Activated gamma-delta T cell treated with Interleukin-2 at 50 U/mL for 16 hours (primary cell): ENCODE measurements around the gene PYM1.
"Not testable (repeated sequence)": the region's sequence is repeated elsewhere in the genome, so short reads cannot be mapped to it uniquely, and the experiment has no call there.

Source experiments
- DNase-seq: peaks from one replicate; pipeline ENCODE4 v3.0.0-alpha.2; 2020

The PYM1 gene

DNA sequence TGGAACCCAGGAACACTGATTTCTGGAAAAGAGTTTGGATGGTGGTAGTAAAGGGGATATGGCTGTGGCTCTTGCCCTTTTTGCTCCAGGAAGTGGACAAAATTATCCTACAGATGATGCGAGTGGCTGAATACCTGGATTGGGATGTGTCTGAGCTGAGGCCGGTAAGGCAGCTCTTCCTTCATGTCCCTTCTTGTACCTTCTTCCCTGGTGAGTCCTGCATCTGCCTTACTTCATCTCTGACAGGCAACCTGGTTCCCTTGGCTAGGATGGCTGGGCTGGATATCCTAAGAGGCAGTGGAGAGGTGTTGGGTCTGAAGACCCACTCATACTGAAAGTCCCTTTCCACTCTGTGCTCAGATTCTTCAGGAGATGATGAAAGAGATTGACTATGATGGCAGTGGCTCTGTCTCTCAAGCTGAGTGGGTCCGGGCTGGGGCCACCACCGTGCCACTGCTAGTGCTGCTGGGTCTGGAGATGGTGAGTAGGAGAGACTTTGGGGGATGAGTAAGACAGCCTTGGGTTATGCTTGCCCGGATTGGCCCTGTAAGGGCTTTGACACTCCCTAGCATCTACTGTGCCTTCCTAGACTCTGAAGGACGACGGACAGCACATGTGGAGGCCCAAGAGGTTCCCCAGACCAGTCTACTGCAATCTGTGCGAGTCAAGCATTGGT is 11.3 kb upstream of the PYM1 start:
- no peak for DNase-seq

DNA sequence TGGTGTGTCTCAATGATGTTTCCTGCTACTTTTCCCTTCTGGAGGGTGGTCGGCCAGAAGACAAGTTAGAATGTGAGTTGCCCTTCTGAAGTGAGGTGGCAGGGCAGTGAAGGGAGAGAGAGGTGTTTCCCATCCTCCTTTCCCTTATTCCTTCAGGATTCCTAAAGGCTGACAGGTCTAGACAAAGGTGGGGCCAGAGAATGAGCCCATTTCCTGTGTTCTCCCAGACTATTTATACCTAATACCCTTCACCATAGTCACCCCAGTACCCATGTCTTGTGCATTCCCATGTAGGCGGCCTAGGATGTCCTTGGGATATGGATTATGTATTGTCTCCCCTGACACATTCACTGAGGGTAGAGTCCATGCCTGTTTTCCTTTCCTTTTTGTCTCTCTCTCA is 10.3 kb upstream of the PYM1 start:
- no peak for DNase-seq

- DNase-seq: no peak
These were observed 8.1 kb upstream of the PYM1 start for GRCh38 chr12:55935738-55936151.

GRCh38 chr12:55934773-55935172 is 7.1 kb upstream of the PYM1 start:
- DNase-seq: no peak

DNA sequence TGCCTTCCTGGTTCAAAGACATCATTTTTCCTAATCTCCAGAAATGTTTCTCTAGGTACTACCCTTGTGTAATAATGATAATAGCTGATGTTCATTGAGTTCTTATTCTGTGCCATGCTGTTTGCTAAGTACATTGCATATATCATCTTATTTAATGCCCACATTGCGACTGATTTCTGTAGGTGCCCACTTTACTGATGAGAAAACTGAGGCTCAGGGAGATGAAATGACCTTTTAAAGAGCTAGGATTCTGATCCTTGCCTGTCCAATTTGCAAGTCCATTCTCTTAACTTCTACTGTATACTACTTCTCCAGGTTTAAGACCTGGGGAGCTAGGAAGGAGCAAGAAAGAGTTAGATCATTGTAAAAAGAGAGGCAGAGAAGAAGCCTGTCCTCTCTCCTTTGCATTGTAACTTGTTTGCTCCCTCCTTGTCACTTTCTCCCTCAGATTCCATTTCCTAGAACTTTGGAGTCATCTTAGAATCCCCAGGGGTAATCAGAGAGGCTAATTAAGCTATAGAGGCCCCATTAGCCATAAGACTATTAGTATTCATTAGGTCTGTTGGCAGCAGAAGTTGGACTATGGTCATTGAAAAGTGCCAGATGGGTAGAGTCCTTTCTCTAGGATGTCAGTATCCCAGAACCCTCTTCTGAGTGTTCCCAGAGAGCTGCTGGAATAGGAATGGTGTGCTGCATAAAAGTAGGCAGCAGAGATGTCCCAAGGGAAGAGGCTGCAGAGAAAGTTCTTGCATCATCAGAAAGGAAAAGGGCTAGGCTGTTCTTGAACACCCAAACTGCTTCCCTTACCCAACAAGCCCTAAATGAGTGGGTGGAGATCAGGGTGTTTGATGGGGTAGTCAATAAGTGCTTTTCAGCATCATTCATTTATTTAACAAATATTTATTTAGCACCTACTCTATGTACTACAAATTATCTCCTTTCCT is 6.4 kb upstream of the PYM1 start:
- DNase-seq: no peak

- DNase-seq: no peak
These were observed 5.6 kb upstream of the PYM1 start for GRCh38 chr12:55933169-55933798.

DNA sequence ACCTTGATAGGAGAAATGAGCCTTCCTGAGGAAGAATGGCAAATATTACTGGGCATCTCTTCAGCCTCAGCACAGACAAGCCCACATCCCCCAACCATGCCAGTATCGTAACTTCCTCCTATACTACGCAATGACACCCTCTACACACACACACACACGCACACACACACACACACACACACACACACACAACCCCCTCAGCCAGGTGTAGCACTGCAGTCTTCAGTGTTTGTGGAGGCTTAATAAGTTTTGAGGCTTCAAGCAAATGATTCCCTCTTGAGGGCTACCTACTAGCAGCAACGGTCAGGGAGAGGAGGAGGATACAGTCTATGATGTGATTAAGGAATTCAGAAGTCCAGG is 4.8 kb upstream of the PYM1 start:
- DNase-seq: peak; percentile 60

GRCh38 chr12:55931780-55932550 is 4.3 kb upstream of the PYM1 start:
- DNase-seq: peak; percentile 38

GRCh38 chr12:55931317-55931779 is 3.7 kb upstream of the PYM1 start:
- DNase-seq: no peak

GRCh38 chr12:55930771-55931316 is 3.1 kb upstream of the PYM1 start, which contains the start of gene DGKA:
DGKA (plus strand) TSS chr12:55931162; CDS start chr12:55936504, 5,342 bp downstream.
- DNase-seq: peak; percentile 75

DNA sequence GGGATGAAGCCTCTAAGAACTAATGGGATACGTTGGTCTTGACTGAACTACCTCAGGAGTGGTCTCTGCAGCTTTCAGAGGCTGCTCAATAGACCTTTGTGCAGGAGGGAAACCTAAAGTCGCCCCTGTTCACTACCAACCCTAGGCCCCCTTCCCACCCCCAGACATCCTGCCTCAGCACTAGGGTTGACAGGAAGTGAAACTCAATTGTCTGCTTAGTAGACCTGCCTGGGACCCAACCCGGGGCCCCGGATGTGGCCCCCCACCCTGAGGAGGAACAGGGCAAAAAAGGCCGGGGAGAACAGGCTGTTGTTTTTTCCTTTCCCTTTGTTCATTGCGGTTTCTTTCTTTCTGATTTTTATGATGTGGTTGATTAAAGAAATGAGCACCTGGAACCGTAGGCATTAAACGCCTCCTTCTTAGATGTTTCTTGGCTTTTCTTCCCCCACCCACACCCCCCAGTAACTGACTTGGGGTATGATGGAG is 1.7 kb upstream of the PYM1 start:
- peak; percentile 89 for DNase-seq

DNA sequence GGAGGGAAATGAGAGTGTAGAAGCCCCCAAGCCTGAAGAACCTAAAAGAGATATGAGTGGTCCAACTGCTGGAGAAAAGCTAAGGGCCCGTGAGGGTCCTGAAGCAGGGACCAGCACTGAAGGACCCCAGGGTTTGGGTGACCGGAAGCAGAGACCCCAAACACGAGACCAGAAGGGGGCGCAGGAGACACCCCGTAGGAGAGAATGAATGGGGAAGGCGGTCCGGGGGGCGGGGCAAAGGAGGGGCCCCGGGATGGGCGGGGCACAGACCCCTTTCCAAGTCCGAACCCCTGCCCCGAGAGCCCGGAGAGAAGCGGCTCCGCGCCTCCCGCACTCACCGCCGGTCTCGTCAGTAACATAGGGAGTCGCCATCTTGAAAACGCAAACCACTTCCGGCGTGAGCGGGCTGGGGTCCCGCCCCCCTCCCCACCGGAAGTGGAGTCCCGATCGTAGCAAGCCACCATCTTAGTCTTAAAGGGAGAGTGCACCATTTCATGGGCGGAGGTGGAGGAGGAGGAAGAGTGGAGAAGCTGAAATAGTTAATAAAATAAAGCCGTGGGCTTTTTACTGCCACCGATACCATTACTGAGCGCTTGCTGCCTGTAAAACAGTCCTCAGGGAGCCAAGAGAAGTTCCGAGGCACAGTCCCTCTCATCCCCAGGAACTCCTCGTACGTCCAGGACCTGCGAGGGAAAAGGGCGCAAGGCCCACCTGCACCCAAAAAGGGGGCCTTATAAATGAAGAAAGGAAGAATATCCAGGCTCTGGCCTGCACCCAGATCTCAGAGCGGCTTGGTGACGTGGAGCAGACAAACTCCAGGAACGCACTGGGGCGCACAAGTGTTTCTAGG is 731 bp downstream of the PYM1 start:
- DNase-seq: peak; percentile 91

DNA sequence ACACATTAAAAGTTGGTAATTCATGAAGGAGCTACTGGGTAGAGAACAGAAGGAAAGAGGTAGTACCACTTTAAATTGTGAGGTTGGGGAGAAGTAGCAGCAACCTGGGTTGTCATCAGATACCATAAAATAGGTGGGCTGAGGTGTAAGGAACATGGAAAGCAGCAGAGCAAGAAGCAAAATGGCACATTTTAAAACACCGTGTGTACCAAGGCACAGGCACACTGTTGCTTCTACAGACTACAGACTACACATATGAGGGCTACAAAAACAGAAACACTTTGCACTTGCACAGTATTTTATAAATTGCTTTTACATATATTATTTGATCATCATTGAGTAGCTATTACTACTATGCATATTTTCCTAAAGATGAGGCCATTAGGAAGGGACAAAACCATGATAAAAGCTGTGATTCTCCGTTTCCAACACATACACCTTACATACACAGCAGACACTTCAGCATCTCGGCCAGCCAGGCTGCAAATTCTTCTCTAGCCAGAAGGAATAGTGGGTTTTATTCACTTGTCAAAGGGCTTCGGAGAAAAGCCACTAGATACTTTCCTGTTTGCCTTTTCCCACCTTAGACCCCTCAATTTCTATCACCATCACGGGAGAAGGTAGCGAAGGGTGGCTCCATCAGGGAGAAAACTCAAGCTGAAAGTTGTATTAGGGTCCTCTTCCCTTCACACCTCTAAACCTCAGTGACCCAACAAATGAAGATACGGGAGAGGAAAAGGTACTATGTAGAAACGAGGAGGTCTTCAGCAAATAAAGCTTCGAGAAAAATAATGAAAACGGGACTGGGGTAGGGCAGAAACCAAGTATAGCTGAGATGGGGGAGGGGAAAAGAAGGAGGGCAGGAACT is 1.6 kb downstream of the PYM1 start:
- no peak for DNase-seq

- DNase-seq: no peak
These were observed 2.3 kb downstream of the PYM1 start for GRCh38 chr12:55925371-55925770.

GRCh38 chr12:55923648-55924047 is 4.0 kb downstream of the PYM1 start:
- not testable (repeated sequence) for DNase-seq

DNA sequence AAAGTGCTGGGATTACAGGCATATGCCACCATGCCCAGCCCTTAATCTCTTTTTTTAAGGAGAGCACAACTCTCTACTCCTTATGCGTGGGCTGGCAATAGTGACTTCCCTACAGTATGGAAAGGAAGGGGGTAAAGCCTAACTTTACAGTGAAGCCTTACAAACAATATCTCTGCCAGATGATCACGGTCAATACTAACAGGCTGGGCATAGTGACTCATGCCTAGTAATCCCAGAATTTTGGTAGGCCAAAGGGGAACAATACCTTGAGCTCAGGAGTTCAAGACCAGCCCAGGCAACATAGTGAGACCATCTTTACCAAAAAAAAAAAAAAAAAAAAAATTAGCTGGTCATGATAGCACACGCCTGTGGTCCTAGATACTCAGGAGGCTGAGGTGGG is 5.6 kb downstream of the PYM1 start:
- no peak for DNase-seq

GRCh38 chr12:55919032-55919431 is 8.7 kb downstream of the PYM1 start:
- DNase-seq: not testable (repeated sequence)

DNA sequence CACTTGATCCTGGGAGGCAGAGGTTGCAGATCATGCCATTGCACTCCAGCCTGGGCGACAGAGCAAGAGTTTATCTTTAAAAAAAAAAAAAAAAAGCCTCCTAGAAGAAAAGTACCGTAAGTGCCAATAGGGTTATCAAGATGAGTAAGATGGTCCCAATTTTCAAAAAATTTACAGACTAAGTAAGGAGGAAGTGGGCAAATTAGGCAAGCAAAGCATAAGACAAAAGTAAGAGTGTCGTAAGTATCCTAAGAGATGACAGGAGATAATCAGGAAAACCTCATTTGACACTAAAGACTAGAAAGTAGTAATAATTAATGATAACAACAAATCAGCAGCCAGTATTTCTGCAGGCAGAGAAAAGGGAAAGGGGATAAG is 12.2 kb downstream of the PYM1 start:
- no peak for DNase-seq

GRCh38 chr12:55912908-55913307 is 14.8 kb downstream of the PYM1 start:
- DNase-seq: no peak

GRCh38 chr12:55909513-55909884 is 18.2 kb downstream of the PYM1 start:
- DNase-seq: no peak
